Measurements from ENCODE around the gene MRI1.
"Not testable (repeated sequence)": the region's sequence is repeated elsewhere in the genome, so short reads cannot be mapped to it uniquely, and the experiment has no call there.

MRI1 gene

DNA sequence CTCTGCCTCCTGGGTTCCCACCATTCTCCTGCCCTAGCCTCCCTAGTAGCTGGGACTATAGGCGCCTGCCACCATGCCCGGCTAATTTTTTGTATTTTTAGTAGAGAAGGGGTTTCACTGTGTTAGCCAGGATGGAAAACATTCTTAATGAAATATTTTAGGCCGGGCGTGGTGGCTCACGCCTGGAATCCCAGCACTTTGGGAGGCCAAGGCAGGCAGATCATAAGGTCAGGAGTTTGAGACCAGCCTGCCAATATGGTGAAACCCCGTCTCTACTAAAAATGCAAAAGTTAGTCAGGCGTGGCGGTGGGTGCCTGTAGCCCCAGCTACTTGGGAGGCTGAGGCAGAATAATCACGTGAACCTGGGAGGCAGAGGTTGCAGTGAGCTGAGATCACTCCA lies 29.0 kb downstream of the MRI1 start:
- not testable (repeated sequence) for DNase-seq

GRCh38 chr19:13794398-13794756 lies 30.1 kb downstream of the MRI1 start:
- peak in 8 of 56 donors; percentile 2 to 52 (median 10) for DNase-seq

DNA sequence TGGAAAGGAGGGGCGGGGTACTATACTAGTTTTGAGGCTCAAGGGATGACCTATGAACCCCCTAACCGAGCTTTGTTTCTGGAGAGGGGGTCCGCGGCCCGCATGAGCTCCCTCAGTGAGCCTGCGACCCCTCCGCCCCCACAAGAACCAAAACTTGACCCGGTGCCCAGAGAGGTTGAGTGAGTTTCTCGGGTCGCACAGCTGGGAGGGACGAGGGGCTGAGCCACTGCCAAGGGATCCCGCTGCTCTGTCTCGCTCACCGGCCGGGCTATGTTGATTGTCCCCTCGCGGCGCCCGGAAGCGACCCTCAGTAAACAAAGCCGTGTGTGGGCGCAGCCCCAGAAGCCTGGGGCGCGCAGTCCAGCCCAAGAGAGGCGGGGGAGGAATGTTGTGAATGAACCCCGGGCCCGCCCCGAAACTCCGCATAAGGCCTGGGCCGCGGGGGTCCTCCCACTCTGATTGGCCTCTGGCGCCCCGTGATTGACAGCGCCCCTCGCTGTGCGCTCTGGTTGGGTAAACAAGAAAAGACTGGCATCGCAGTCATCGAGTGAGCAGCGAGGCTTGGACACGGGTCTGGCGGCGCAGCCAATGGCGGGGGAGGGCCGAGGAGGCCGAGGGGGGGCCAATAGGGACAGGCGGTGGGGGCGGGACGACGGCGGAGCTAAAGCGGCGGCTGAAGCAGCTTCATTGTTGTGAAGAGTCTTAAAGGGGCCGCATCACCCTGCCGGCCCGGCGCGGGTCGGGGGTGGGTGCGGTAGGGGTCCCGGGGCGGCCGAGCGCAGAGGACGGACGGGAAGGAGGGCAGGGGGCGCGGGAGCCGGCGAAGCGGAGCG lies 30.7 kb downstream of the MRI1 start, which contains the start of gene ZSWIM4:
ZSWIM4 (plus strand) TSS at position 687 of the 833 bp plus-strand sequence. CDS start 206 bp downstream, outside the sequence.
- peak; percentile 82 to 99 (median 96) for DNase-seq

- peak in 2 of 56 donors; percentile 27 to 45 for DNase-seq
These were observed 31.4 kb downstream of the MRI1 start for GRCh38 chr19:13795595-13796300.

DNA sequence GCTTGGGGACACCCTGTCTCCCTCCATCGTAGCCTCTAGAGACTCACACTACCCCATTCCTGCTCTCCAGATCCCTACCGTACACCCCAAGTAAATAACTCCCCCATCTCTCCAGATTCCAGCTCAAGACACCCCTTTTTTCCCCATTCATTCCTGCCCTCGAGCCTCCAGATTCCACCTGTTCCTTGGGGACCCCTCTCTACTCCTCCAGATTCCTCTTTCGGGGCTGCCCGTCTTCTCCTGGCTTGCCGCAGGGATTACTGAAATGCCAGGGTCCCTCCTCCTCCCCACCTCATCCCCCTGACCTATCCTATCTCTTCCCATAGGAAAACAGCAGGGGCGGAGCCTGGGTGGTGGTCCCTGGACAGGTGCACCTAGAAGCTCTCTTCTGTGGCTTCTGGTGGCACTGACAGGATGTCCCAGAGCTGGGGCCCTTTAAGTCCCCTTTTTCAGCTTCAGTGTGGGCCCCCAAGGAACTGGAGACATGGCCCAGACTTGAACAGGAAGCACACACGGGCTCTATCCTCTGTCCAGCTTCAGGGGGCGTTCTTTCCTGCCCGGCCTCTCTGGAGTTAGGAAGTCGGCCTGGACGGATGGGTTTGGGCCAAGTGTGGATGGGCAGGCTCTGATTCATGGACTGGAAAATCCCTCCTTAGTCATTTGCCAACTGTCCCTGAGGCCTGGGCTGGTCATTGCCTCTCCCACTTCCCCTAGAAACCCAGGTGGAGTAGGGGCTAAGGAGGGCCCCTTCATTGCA lies 32.2 kb downstream of the MRI1 start:
- peak in 4 of 56 donors; percentile 1 to 17 (median 8) for DNase-seq

GRCh38 chr19:13797058-13797440 lies 32.7 kb downstream of the MRI1 start:
- DNase-seq = no peak

- no peak for DNase-seq
These were observed 33.5 kb downstream of the MRI1 start for GRCh38 chr19:13797870-13798269.

- DNase-seq = no peak
These were observed 35.3 kb downstream of the MRI1 start for GRCh38 chr19:13799669-13800068.

- no peak for DNase-seq
These were observed 38.7 kb downstream of the MRI1 start for GRCh38 chr19:13803038-13803437.

DNA sequence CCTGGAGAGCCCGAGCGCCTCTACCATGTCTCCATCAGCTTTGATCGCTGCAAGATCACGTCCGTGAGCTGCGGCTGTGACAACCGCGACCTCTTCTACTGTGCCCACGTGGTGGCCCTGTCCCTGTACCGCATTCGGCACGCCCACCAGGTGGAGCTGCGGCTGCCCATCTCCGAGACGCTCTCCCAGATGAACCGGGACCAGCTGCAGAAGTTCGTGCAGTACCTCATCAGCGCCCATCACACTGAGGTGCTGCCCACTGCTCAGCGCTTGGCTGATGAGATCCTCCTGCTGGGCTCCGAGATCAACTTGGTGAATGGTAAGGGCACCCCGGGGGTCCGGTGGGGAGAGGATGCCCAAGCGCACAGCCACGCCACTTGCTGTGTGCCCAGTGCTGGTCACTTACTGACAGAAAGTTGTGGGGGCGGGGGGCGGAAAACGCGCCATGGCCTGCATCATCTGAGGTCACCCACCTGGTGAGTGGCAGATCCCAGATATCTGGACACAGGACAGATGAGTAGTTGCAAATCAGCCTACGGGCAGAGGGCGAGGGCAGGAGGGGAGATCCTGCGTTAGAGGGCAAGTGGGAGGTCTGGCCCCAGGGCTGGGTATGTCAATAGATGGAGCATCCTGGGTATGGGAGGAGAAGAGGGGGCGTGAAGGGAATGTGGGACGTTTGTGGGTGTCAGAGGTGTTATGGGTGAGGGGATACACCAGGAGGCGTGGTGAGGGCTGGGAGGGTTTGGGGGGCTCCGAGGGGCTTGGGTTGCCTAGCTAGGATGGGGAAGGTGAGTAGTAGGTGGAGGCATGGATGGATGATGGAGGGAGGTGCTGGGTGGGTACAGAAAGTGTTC lies 40.7 kb downstream of the MRI1 start:
- peak in 4 of 56 donors; percentile 5 to 17 (median 10) for DNase-seq

GRCh38 chr19:13806728-13807127 lies 42.4 kb downstream of the MRI1 start:
- DNase-seq = no peak

DNA sequence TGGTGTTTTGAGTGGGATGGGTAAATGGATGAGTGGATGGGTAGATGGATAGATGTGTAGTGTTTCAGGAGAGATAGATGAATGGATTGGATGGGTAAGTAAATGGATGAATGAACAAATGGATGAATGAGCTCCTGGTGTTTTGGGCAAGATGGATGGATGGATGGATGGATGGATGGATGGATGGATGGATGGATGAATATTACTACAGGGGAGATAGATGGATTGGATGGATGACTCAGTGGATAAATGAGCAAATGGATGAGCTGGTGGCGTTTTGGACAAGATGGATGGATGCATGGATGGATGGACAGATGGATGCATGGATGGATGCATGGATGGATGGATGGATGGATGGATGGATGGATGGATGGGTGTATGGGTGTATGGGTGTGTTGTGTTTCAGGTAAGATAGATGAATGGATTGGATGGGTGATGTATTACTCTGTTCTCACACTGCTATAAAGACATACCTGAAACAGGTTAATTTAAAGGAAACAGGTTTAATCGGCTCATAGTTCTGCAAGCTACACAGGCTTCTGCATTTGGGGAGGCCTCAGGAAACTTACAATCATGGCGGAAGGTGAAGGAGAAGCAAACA lies 43.2 kb downstream of the MRI1 start:
- DNase-seq = no peak

GRCh38 chr19:13808856-13809255 lies 44.5 kb downstream of the MRI1 start:
- DNase-seq = no peak

GRCh38 chr19:13812544-13812943 lies 48.2 kb downstream of the MRI1 start:
- DNase-seq = no peak

DNA sequence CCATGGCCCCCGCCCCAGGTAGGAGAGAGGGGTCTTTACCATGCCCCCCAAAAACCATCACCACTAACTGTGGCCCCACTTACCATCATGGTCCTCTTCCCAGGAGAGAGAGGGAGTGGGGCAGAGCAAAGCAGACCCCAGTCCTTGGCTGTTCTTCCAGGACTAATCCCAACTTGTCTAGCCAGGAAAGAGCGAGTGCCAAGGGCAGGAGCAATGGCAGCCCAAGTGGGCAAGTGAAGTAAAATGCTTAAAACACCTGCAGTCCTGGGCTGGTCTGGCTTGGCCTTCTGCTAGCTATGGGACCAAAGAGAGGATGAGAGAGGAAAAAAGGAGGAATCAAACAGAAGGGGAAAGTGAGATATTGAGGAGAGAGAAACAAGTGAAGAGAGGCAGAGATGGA lies 48.8 kb downstream of the MRI1 start:
- DNase-seq = no peak

- no peak for DNase-seq
These were observed 50.2 kb downstream of the MRI1 start for GRCh38 chr19:13814550-13814949.

GRCh38 chr19:13817018-13817614 lies 52.8 kb downstream of the MRI1 start:
- no peak for DNase-seq

- DNase-seq = peak in 3 of 56 donors; percentile 11 to 58 (median 18)
These were observed 53.5 kb downstream of the MRI1 start for GRCh38 chr19:13817615-13818371.

DNA sequence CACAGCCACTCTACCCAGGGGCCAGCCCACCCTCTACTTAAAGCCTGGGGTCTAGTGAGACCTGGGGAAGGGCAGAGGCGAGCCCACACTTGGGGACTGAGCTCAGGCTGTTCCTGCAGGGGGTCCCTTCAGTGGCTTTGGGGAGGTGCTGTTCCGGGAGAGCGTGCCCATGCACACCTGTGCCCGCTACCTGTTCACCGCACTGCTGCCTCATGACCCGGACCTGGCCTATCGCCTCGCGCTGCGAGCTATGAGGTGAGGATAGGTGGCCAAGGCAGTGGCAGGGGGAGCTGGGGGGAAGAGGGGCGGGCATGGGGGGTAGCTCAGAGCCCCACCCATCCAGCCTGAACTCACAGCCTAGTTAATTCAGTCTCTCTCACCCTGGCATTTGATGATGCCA lies 54.9 kb downstream of the MRI1 start:
- no peak for DNase-seq

All from nucleus accumbens (tissue), 56 donors.